KMS-11 (cell line): ENCODE data around the gene NSDHL.
A peak's percentile ranks its signal among the peaks of the same experiment; 100 is the strongest.

ENCODE experiments used
- H2AFZ ChIP-seq: fragments of 200-600 bp; sonication (generic); 2 replicates; pipeline ENCODE4 v1.6.1; 2016; ENCODE audit warnings: antibody characterized with exemption, mixed run types, low read depth
- H3K27ac ChIP-seq: fragments of 200-600 bp; sonication (generic); 2 replicates; pipeline ENCODE4 v1.6.1; 2016; ENCODE audit warnings: mild to moderate bottlenecking, mixed run types
- H3K27me3 ChIP-seq: fragments of 200-600 bp; sonication (generic); 2 replicates; pipeline ENCODE4 v1.6.1; 2017; ENCODE audit warnings: mild to moderate bottlenecking, low read depth, mixed run types, moderate library complexity; ENCODE audit not compliant: insufficient read depth
- H3K36me3 ChIP-seq: fragments of 200-600 bp; sonication (generic); 2 replicates; pipeline ENCODE4 v1.6.1; 2017; ENCODE audit warnings: mild to moderate bottlenecking, mixed run types; ENCODE audit not compliant: insufficient read depth
- H3K4me1 ChIP-seq: fragments of 200-600 bp; sonication (generic); 2 replicates; pipeline ENCODE4 v1.6.1; 2016; ENCODE audit warnings: mild to moderate bottlenecking, low read depth, mixed run types; ENCODE audit not compliant: poor library complexity, severe bottlenecking
- H3K4me2 ChIP-seq: fragments of 200-600 bp; sonication (generic); 2 replicates; pipeline ENCODE4 v1.7.0; 2016; ENCODE audit warnings: mild to moderate bottlenecking, mixed run types
- H3K4me3 ChIP-seq: fragments of 200-600 bp; sonication (generic); IDR thresholded peaks from 2 replicates; pipeline ENCODE4 v1.6.1; 2017; ENCODE audit warnings: low read depth, low read length, mixed read lengths; ENCODE audit not compliant: insufficient read depth
- H3K79me2 ChIP-seq: fragments of 200-600 bp; sonication (generic); 2 replicates; pipeline ENCODE4 v1.6.1; 2016; ENCODE audit warnings: low read depth, mixed run types; ENCODE audit not compliant: insufficient read depth
- H3K9ac ChIP-seq: fragments of 200-600 bp; sonication (generic); 2 replicates; pipeline ENCODE4 v1.6.1; 2016; ENCODE audit warnings: mild to moderate bottlenecking, mixed run types
- H4K20me1 ChIP-seq: fragments of 200-600 bp; sonication (generic); 2 replicates; pipeline ENCODE4 v1.6.1; 2016; ENCODE audit warnings: mild to moderate bottlenecking, mixed run types; ENCODE audit not compliant: insufficient read depth
- CTCF ChIP-seq: fragments of 200-600 bp; sonication (generic); conservative IDR thresholded peaks from 2 replicates; pipeline ENCODE4 v1.6.1; 2017; ENCODE audit warnings: low read depth, mild to moderate bottlenecking, antibody characterized with exemption, low read length, moderate library complexity, mixed read lengths

The NSDHL gene

DNA sequence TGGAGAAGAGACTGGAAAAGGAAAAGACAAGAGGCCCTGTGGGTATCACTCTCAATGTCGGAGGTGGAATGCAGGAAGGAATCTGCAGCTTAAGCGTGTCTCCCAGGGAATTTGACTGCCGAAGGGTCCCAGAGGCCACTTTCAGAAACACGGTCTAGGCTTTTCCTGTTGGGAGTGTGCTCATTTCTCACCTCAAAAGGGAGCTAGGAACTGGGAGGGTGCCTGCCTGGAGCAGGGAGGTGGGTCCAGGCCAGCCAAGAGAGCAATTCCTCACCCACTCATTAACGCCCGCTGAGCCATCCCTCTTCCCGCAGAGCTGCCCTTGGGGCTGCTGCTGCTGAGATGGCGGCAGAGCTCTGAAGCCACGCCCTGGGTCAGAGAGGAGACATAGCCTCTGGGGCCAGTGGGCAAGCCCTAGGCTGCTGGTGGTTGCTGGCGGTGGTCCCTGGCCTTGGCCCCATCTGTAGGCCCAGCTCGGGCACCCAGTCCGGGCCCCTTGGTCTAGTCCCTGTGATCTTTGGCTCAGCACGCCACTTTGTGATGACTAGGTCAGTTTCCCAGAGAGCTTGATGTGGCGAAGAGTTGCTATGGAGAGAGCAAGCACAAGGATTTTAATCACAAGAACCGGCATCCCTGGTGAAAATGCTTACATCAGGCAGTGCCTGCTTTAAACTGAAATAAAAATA, 71.1 kb downstream of the NSDHL start:
- H3K27me3 ChIP-seq, result no peaks in the 10 kb centered on the region; the same call in 1 of the 2 replicates
- no peak for TF ChIP-seq CTCF
- H4K20me1 ChIP-seq, result no peaks in the 10 kb centered on the region
- H3K79me2 ChIP-seq, result no peaks in the 10 kb centered on the region
- H3K36me3 ChIP-seq, result no peaks in the 10 kb centered on the region
- H3K4me1 ChIP-seq, result no peaks in the 10 kb centered on the region
- no peak overlapping the region for H3K27ac ChIP-seq
- no peak overlapping the region for H2AFZ ChIP-seq
- H3K4me2 ChIP-seq, result no peak overlapping the region
- H3K4me3 ChIP-seq, result no peak overlapping the region
- H3K9ac ChIP-seq, result no peak overlapping the region

DNA sequence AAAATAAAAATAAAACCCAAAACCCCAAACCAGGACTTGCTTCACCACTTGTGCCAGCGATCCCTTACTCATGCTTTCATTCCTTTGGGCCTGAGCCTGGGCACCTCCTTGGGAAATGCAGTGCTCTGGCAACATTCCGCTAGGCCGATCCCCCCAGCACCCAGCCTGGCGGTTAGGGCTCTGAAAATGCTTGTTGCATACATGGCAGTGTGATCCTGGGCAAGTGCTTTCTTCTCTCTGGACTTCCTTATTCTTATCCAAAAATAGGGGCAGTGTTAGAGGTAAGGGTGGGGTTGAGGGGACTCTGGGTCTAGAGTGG, 71.6 kb downstream of the NSDHL start:
- no peak overlapping the region for H3K9ac ChIP-seq
- H3K4me3 ChIP-seq, result no peak overlapping the region
- no peak overlapping the region for H3K27ac ChIP-seq
- no peak overlapping the region for H2AFZ ChIP-seq
- no peaks in the 10 kb centered on the region for H3K4me1 ChIP-seq
- H3K79me2 ChIP-seq, result no peaks in the 10 kb centered on the region
- no peaks in the 10 kb centered on the region for H3K27me3 ChIP-seq
- H4K20me1 ChIP-seq, result no peaks in the 10 kb centered on the region
- H3K4me2 ChIP-seq, result no peak overlapping the region
- no peak for TF ChIP-seq CTCF
- H3K36me3 ChIP-seq, result no peaks in the 10 kb centered on the region

- Histone ChIP-seq H3K79me2 (no peaks in the 10 kb centered on the region), H2AFZ (no peak overlapping the region), H3K27ac (no peak overlapping the region), H3K27me3 (no peaks in the 10 kb centered on the region), H3K36me3 (no peaks in the 10 kb centered on the region), H4K20me1 (no peaks in the 10 kb centered on the region), H3K4me2 (no peak overlapping the region), H3K9ac (no peak overlapping the region), H3K4me3 (no peak overlapping the region), H3K4me1 (no peaks in the 10 kb centered on the region)
- no peak for TF ChIP-seq CTCF
Measured at GRCh38 chrX:152903589-152903988, 72.7 kb downstream of the NSDHL start.

DNA sequence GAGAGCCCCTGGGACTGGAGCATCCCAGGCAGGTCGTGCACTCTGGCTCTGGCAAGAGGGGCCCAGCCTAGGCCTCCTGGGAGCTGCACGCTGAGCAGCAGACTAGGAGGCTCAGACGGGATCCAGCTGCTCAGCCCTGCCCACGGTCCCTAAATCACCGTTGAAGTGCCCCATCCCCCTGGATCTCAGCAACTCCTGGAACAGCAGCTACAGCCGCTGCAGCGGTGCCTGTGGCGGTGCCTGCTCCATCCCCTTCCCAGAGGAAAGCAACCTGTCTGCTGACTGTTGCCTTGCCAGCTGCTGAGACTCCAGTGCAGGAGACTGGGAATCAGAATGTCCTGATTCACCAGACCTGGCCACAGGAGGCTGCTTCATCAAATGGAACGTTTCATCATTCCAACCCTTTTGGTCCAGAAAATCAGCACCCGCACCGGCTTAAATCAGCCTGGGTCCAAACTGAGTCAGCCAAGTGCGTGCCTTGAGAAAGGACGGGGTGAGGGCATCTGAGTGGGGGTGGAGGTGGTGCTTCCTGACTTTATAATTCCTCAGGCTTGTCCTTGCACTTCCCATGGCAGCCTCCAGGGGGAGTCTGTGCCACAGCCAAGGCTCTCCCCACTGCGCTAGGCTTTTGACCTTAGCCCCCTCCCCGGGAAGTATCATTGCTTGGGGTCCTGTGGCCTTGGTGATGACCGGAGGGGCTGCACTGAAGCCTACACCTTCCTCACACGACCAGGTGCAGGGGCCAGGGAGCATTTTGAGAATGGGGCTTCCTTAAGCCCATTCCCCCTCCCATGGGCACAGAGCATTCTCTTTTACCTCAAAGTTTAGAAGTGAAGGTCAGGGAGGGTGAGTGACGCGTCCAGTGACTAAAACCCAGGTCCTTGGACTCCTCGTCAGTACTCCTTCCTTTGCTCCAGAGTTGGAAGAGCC, 73.6 kb downstream of the NSDHL start:
- Histone ChIP-seq H3K27ac (no peak overlapping the region), H3K36me3 (no peaks in the 10 kb centered on the region), H3K4me1 (no peaks in the 10 kb centered on the region), H2AFZ (no peak overlapping the region; the same call in 1 of the 2 replicates), H4K20me1 (no peaks in the 10 kb centered on the region), H3K4me3 (no peak overlapping the region), H3K79me2 (no peaks in the 10 kb centered on the region), H3K9ac (no peak overlapping the region), H3K4me2 (no peak overlapping the region), H3K27me3 (no peaks in the 10 kb centered on the region)
- peak; percentile 74 for TF ChIP-seq CTCF
